ENCODE data around the gene PSME2. TPM values are rescaled to one million over a fixed set of nuclear protein-coding genes. Genes with fewer than 3 reads are reported as not detected.

Gene PSME2
- total and polyA plus RNA-seq, 9 of the 15 experiments (the other 6 are each of a cell fraction or from before 2014, with no cell fraction given), result 111 to 579 (median 159) TPM

GRCh38 chr14:24195186-24196070, 49.0 kb upstream of the PSME2 start, which contains the start of gene TM9SF1 (continued):
- TF ChIP-seq CEBPG (CRISPR knock-in tag; IDR thresholded peaks at IDR 0.05) (no peak; the same call in 1 of the 2 replicates), CEBPG (tag; conservative IDR thresholded peaks at IDR 0.05 in 1 of 2, IDR thresholded peaks at IDR 0.05 in 1 of 2) (no peak), NR2C2 (CRISPR knock-in tag; IDR thresholded peaks at IDR 0.05) (no peak), NR2C2 (tag; IDR thresholded peaks at IDR 0.05) (peak; percentile 74), GTF2B (IDR thresholded peaks at IDR 0.05; ENCODE audit: extremely low read depth, insufficient read length) (no peak), ZNF311 (CRISPR knock-in tag; IDR thresholded peaks at IDR 0.05) (no peak), CTCFL (IDR thresholded peaks at IDR 0.05; ENCODE audit: borderline replicate concordance, insufficient read depth, low read depth, low read length, poor library complexity, severe bottlenecking) (no peak), CREB3L1 (IDR thresholded peaks at IDR 0.05; ENCODE audit: borderline replicate concordance, low read depth) (peak; percentile 96), USF1 (CRISPR knock-in tag; IDR thresholded peaks at IDR 0.05) (no peak), U2AF1 (optimal IDR thresholded peaks at IDR 0.05; ENCODE audit: low read depth, low read length) (no peak), ZNF436 (CRISPR knock-in tag; IDR thresholded peaks at IDR 0.05) (no peak), ZNF696 (CRISPR knock-in tag; conservative IDR thresholded peaks at IDR 0.05) (no peak), RBM17 (IDR thresholded peaks at IDR 0.05; ENCODE audit: borderline replicate concordance, low read depth, low read length) (no peak), ZBTB9 (CRISPR knock-in tag; IDR thresholded peaks at IDR 0.05) (peak; percentile 72), ZNF12 (CRISPR knock-in tag; IDR thresholded peaks at IDR 0.05) (peak; percentile 53; the same call in 1 of the 2 replicates), KLF10 (CRISPR knock-in tag; IDR thresholded peaks at IDR 0.05) (no peak), FOXA3 (CRISPR knock-in tag; conservative IDR thresholded peaks at IDR 0.05 in 1 of 2, IDR thresholded peaks at IDR 0.05 in 1 of 2) (no peak), ZNF239 (CRISPR knock-in tag; IDR thresholded peaks at IDR 0.05) (no peak), MAZ (CRISPR knock-in tag; conservative IDR thresholded peaks at IDR 0.05 in 1 of 2, IDR thresholded peaks at IDR 0.05 in 1 of 2) (peak; percentile 89 to 94), ZNF699 (CRISPR knock-in tag; IDR thresholded peaks at IDR 0.05; ENCODE audit: insufficient replicate concordance) (no peak)

Measured in K562 (cell line).